Type B pancreatic cell (in vitro differentiated cells): ENCODE results near the gene SH3BP1. TPM values are rescaled to one million over a fixed set of nuclear protein-coding genes. Genes with fewer than 3 reads are reported as not detected.

ENCODE experiments used
- DNase-seq: peaks from one replicate; pipeline ENCODE4 v3.0.0; 2021; ENCODE audit warnings: mixed read lengths; ENCODE audit not compliant: unreplicated experiment; ENCODE audit errors: extremely low spot score
- H3K27ac Mint-ChIP-seq: 2 replicates; pipeline ENCODE4 v1.8.0; 2021; ENCODE audit warnings: mild to moderate bottlenecking, mixed read lengths
- H3K27me3 Mint-ChIP-seq: 2 replicates; pipeline ENCODE4 v1.8.0; 2021; ENCODE audit warnings: mixed read lengths
- H3K36me3 Mint-ChIP-seq: 2 replicates; pipeline ENCODE4 v1.8.0; 2021; ENCODE audit warnings: mixed read lengths
- H3K4me1 Mint-ChIP-seq: one replicate; pipeline ENCODE4 v1.8.0; 2021; ENCODE audit warnings: mixed read lengths; ENCODE audit not compliant: unreplicated experiment
- H3K4me3 Mint-ChIP-seq: 2 replicates; pipeline ENCODE4 v1.8.0; 2021; ENCODE audit warnings: mild to moderate bottlenecking, mixed read lengths
- H3K9me3 Mint-ChIP-seq: 2 replicates; pipeline ENCODE4 v1.8.0; 2021; ENCODE audit warnings: mixed read lengths
- total RNA-seq: library from RNA; stranded (reverse); gene quantifications from 2 replicates; pipeline ENCODE4 v1.2.1, GENCODE V29; 2021; ENCODE audit warnings: low replicate concordance
- TF ChIP-seq, protein P1 (sequence below): fragments of 200-600 bp; sonication (generic); conservative IDR thresholded peaks from 2 replicates; pipeline ENCODE4 v1.5.0; 2021; ENCODE audit warnings: antibody characterized with exemption, mild to moderate bottlenecking

Gene SH3BP1
- total RNA-seq, 1 donor from 2014 or later: 30.0 TPM

GRCh38 chr22:37624876-37625275 lies 14.6 kb upstream of the SH3BP1 start:
- Mint-ChIP-seq H3K4me3 (no peak overlapping the region), H3K36me3 (peaks cover 4% of the 10 kb centered on the region), H3K4me1 (peaks cover 8% of the 10 kb centered on the region), H3K27me3 (no peaks in the 10 kb centered on the region), H3K27ac (no peak overlapping the region), H3K9me3 (no peaks in the 10 kb centered on the region)
- TF ChIP-seq, protein P1, sequence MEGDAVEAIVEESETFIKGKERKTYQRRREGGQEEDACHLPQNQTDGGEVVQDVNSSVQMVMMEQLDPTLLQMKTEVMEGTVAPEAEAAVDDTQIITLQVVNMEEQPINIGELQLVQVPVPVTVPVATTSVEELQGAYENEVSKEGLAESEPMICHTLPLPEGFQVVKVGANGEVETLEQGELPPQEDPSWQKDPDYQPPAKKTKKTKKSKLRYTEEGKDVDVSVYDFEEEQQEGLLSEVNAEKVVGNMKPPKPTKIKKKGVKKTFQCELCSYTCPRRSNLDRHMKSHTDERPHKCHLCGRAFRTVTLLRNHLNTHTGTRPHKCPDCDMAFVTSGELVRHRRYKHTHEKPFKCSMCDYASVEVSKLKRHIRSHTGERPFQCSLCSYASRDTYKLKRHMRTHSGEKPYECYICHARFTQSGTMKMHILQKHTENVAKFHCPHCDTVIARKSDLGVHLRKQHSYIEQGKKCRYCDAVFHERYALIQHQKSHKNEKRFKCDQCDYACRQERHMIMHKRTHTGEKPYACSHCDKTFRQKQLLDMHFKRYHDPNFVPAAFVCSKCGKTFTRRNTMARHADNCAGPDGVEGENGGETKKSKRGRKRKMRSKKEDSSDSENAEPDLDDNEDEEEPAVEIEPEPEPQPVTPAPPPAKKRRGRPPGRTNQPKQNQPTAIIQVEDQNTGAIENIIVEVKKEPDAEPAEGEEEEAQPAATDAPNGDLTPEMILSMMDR: no peak
- no peak for DNase-seq

GRCh38 chr22:37625737-37626136 lies 13.7 kb upstream of the SH3BP1 start:
- no peak for DNase-seq
- Mint-ChIP-seq H3K36me3 (peaks cover 4% of the 10 kb centered on the region), H3K27ac (no peak overlapping the region), H3K4me3 (no peak overlapping the region), H3K27me3 (no peaks in the 10 kb centered on the region), H3K9me3 (no peaks in the 10 kb centered on the region), H3K4me1 (peaks cover 8% of the 10 kb centered on the region)
- TF ChIP-seq, protein P1: no peak

DNA sequence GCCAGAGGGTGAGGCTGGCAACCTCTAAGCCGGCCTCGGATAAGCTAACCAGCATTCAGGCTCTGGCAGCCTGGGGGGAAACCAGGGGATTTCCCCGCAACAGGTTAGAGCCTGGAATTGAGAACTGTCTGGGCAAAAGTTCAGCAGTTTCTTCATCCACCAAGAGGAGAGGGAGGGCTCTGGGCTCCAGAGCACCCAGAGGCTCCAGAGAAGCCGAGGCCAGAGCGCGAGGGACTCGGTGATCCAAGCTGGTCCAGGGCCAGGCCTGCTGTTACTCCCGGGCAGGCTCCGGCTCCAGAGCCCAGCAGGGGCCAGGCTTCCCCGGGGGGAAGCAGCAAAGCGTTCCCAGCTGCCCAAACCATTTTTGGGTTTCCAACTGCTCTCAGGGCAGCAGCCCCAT lies 13.3 kb upstream of the SH3BP1 start:
- DNase-seq: no peak
- Mint-ChIP-seq H3K4me3 (no peak overlapping the region), H3K9me3 (no peaks in the 10 kb centered on the region), H3K27me3 (no peaks in the 10 kb centered on the region), H3K36me3 (peaks cover 4% of the 10 kb centered on the region), H3K4me1 (peaks cover 8% of the 10 kb centered on the region), H3K27ac (no peak overlapping the region)
- TF ChIP-seq, protein P1: no peak

DNA sequence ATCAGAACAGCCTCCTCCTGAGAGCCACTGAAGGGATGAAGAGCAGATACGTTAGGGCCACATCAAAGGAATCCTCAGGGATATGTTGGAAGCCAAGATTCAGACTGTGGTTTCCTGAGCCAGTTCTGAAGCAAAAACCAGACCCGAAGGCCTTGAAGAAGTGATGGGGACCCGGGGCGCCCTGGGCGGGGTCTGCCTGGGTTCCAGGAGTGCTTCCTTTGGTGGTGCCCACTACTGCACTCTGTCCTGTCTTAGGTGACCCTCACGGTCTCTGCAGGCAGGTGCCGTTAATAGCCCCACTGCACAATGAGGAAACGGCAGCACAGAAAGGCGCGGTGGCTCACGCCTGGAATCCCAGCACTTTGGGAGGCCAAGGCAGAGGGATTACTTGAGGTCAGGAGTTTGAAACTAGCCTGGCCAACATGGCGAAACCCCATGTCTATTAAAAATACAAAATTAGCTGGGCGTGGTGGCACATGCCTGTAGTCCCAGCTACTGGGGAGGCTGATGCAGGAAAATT lies 12.9 kb upstream of the SH3BP1 start:
- TF ChIP-seq, protein P1: no peak
- H3K27ac Mint-ChIP-seq: no peak overlapping the region
- no peaks in the 10 kb centered on the region for H3K9me3 Mint-ChIP-seq
- H3K4me3 Mint-ChIP-seq: no peak overlapping the region
- DNase-seq: no peak
- H3K36me3 Mint-ChIP-seq: peaks cover 4% of the 10 kb centered on the region
- H3K4me1 Mint-ChIP-seq: peaks cover 8% of the 10 kb centered on the region
- H3K27me3 Mint-ChIP-seq: no peaks in the 10 kb centered on the region

- Mint-ChIP-seq H3K9me3 (no peaks in the 10 kb centered on the region), H3K4me3 (no peak overlapping the region), H3K27ac (no peak overlapping the region), H3K36me3 (peaks cover 4% of the 10 kb centered on the region), H3K4me1 (peaks cover 8% of the 10 kb centered on the region), H3K27me3 (no peaks in the 10 kb centered on the region)
- no peak for DNase-seq
- TF ChIP-seq, protein P1: no peak
These were observed 12.3 kb upstream of the SH3BP1 start for GRCh38 chr22:37627121-37627520.

- Mint-ChIP-seq H3K36me3 (peaks cover 4% of the 10 kb centered on the region), H3K27ac (no peak overlapping the region), H3K9me3 (no peaks in the 10 kb centered on the region), H3K4me3 (no peak overlapping the region), H3K27me3 (no peaks in the 10 kb centered on the region), H3K4me1 (peaks cover 8% of the 10 kb centered on the region)
- no peak for DNase-seq
- TF ChIP-seq, protein P1: no peak
These were observed 11.9 kb upstream of the SH3BP1 start for GRCh38 chr22:37627545-37627944.
